Stimulated activated CD4-positive, alpha-beta T cell treated with anti-CD3 and anti-CD28 coated beads, Interleukin-12 subunit alpha, Interleukin-12 subunit beta, amount 100 ng/mL, for 4 hours (primary cell): ENCODE data around the gene FAM72A.
"Not testable (repeated sequence)": the region's sequence is repeated elsewhere in the genome, so short reads cannot be mapped to it uniquely, and the experiment has no call there.

Source experiments
- DNase-seq: peaks from one replicate; pipeline ENCODE4 v3.0.0-alpha.2; 2020

FAM72A gene

DNA sequence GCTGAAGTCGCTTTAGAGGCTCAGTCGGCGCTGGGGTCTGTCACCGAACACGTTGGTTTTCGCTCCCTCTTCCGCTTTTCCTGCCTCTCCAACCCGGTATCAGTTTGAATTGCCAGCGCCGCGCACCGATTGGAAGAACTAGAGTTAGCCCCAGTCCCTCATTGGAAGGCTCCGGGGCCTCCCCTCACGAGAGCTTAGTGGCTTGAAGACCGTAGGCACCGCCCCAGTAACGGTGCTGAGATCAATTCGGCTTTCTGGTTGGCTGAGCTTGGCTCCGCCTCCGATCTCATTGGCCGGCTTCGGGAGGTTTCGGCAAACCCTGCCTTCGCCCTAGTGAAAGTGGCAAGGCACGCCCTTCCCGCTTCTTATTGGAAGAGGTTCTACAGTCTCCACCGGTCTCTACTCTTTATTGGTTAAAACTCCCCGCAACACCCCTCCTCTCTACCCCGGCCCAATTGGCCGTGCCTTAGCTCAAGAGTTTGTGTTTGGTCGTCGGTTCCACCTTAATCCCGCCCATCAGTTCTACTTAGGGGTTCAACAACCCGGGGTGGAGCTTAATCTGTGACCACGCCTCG, at the start of gene FAM72A:
FAM72A (minus strand) TSS at position 51 of the 575 bp plus-strand sequence. CDS start 814 bp downstream, outside the sequence.
- peak; percentile 86 for DNase-seq

DNA sequence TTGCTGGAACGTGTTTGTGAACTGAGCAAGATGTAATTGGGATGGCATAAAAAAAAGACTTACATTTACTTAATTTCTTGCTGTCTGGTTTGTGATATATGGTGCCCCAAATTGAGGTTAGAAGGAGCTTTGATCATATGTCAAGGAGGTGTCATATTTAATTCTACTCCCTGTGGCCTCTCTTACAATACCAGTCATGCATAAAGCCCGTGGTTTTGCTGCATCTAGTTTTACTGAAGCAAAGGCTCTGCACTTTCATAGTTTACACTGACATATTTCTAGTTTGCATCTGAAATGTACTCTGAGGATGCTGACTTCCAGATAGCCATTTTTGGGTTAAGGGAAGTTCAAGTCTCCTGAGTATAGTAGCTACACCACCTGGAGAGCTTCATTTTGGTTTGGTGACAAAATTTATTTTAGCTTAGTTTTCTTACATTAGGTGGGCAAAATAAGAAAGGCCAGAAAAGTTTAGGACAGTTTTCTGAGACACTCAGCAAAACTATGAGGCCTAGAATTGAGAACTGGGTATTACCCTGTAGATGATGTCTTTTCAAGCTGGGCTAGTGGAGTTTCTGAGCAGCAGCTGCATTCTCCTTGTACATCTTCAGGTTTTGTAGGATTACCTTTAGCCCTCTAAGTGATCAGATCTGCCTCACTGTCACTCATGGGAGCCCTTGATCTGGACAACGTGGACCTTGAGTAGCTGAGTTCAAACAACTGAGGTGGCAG, 48.5 kb upstream of the FAM72A start:
- DNase-seq, result not testable (repeated sequence)

DNA sequence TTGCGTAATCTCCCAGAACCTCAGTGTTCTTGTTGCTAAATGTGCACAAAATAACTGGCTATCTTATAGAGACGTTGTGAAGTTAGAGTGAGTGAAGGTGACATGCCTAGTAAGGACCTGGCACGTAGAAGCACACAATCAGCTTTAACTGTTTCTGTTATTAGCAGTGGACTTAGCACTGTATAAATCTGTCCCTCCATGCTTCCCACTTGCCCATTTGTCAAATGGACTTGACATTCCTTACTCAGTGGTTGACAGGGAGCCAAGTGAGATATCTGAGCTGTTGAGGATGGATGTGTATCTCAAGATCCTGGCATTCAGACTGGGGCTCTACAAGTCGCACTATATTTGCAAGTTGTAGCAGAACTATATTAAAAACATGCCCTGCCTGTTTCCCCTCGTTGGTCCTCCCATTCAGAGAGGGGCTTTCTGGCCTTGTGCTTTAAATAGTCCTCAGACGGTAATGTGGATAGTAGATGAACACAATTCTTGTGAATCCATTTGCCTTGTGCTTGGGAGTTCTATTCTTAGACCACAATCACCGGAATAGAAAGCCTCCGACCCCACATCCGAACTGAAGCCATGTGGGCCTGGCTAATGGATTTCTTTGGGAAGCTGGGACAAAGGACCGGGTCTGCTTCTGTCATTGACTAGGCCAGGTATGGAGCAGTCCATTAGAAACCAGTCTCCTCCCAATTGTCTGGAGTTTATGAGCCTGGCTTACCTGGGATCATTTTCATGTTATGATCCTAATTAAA, 43.7 kb upstream of the FAM72A start:
- not testable (repeated sequence) for DNase-seq

DNA sequence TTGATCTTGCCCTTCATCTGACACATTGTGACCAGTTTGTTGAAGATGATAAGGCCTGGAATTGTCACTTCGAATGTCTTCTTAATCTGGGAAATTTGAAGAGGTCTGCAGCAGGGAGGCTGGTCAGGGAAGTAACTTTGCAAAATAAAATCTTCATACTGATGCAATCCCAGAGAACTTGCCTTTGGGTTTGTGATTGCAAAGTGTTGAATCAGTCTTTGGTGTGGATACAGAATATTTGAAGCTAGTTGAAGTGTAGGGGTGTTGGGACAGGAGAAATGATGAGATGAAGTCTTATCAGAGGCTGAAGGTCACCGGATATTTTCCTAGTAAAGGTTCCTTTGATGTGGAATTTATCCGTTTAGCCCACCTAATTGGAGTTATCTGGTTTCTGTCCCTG, 42.8 kb upstream of the FAM72A start:
- DNase-seq, result not testable (repeated sequence)

DNA sequence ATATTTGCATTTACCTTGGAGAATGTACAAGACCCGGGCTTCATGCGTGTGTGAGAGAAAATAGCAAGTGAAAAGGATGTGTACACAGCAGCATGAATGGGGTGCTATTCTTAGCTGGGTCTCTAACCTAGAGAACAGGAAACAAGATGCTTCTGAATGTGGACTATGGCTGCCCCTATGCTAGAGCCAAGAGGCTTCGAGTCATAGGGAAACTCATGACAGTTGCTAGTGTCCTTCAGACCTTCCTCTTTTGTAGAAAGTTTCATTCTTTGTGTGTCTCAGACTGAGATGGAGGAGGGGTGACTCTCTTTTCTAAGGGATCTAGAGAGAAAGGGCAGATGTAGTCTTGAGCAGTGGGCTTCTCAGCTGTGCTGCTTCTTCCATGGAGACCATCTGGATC, 40.7 kb upstream of the FAM72A start:
- DNase-seq, result not testable (repeated sequence)

DNA sequence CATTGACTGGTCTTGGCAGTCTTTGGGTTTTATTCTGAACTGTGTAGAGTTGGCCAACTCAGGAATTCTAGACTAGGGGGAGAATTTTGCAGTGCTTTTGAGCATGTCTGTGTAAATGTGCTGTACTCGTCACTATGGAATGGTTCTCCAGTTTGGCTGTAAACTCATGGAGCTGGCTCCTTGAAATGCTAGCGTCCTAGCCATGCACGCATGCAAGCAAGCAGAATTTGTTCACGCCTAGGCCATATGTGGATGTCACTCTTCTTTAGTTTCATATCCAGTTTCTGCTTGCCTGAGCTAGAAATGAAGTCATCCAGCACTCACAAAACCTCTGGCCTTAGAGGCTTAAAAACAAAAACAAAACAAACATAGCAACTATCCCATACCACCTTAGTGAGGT, 37.6 kb upstream of the FAM72A start:
- not testable (repeated sequence) for DNase-seq

DNA sequence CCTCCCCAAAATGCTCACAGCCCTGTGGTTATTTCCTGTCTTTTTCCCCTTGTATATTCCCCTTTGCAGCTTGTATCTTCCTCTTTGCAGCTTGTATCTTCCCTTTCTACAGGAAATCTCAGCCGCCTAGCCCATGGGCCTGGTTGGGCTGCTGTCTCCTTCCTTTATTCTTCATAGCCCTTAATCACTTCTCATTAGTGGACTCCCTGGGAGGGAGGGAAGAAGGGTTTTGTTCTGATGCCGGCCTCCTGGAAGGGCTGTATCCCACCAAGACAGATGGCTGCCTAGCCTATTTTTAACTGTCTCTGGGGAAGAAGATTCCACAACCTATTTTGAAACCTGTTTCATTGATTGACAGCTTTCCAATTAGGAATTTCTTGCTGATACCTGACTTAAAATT, 32.6 kb upstream of the FAM72A start:
- not testable (repeated sequence) for DNase-seq

DNA sequence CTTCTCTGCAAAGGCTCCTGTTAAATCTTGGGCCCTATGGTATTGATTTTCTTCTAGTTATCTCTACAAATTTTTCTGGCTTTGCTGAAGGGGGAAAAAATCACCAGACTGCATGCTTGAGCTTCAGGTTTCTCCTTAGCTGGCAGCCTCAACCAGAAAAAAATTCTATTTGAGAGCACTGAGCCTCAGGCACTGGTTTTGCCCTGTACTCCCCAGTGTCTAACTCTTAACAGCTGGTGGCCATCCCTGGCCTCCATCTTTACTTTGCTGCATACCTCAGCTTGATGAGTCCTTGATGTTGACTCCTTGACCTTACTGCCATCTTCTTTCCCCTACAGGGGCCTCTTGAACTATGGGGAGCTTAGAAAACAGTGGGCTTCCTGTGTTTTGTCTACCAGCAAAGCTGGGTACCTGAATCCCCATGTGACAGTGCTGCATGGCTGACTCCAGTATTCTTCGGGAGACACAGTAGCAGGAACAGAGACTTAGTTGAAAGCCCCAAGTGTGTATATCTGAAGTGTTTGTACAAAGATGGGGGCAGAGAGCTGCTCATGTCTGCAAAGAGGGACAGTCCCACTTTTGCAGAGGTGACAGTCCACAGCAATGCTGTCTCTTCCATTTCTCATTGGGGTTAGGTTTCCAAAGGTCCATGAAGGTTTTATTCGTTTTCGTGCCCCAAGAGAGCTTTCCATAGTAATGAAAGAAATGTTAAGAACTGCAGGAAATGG, 31.7 kb upstream of the FAM72A start:
- not testable (repeated sequence) for DNase-seq

DNA sequence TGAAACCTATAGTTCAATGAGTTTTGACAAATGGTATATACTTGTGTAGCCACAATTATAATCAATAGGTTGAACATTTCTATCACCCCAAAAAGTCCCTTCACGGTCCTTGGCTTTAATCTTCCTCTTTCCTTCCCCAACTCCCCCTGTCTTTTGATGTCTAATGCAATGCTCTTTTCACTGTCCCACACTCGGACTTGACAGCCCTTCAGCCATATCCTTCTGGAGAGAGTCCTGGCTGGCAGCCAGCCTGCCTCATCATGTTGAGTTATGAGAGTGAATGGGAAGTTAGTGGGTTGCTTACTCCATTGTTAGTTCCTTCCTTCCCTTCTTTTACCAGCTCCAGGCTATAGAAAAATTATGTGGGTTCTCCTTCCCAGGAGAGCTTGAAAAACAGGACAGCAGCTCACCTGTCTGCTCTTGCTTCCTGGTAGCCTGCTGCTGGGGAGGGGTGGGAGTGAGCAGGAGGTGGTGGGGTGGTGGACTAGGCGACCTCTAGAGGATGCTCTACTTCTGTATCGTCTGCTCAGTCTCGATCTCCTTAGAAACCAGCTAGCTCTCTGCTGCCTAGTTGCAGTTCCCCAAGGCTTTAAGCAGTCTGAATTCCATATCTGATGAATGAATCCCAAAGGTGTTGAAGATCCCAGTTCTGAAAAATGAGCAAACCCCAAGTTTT, 30.5 kb upstream of the FAM72A start:
- DNase-seq, result not testable (repeated sequence)

DNA sequence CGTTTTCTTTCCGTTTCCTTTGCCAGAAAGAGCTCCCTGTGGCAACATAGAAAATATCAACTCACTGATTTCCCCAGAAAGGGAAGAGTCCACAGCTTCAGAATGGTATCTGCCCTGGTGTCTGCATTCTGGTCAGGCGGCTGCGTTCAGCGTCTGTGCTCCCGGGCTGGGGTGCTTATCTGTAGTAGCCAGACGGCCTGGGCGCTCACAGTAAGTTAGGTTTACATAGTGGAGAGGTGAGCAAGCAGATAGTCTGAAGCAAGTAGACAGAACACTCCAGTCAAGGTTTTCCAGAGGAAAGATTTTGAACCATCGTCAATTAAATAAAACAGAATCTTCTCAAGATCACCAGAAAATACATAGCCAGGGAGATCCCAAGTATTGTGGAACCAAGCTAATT, 29.4 kb upstream of the FAM72A start:
- not testable (repeated sequence) for DNase-seq

DNA sequence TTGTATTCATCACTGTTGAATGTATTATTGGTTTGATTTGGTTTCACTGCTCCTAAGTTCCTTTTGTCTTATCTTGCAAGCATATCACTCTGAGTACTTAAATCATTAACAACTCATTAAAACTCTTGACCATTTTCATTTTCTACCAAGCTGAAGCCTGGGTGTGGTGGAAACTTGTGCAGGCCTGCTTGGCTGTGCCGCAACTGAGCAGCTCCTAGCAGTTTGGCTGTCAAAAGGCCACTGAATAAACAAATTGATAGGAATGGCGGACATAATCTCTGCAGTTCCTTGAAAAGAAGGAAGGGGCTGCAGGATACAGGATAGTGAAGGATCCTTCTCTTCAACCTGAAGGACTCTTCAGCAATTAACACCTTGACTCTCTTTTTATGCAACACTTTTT, 26.6 kb upstream of the FAM72A start:
- not testable (repeated sequence) for DNase-seq

DNA sequence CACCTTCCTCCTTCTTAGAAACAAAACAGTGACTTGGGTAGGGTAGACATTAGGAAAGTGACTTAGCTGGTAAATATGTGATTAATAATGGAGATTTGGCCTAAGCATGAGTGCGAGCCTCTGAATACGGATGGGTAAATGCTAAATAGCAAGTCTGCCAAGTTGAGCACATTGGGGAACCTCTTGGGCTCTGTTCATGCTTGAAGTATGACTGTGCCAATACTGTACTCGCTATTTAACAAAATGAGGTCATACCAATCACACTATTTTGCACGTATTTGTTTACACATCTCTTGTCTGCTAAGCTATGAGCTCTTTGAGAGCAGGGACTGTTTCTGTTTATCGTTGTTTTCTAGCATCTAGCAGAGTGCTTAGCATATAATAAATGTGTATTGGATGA, 24.2 kb upstream of the FAM72A start:
- DNase-seq, result not testable (repeated sequence)

DNA sequence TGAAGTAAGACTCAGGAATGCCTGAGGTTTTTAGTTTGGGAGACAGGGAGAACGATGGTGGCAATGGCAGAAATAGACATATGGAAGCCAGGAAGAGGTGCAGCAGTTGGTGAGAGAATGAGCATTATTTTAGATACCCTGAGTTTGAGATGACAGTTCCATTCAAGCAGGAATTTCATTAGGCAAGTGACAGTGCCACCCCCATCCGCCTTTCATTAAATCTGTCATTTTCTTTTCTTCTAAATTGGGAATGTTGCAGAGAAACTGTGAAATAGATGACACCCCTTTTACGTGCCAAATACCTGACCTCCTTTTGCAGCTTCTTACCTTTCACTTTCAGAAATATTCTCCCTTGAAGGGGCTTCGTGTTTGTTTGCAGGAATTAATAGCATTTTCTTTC, 22.7 kb upstream of the FAM72A start:
- DNase-seq, result not testable (repeated sequence)

DNA sequence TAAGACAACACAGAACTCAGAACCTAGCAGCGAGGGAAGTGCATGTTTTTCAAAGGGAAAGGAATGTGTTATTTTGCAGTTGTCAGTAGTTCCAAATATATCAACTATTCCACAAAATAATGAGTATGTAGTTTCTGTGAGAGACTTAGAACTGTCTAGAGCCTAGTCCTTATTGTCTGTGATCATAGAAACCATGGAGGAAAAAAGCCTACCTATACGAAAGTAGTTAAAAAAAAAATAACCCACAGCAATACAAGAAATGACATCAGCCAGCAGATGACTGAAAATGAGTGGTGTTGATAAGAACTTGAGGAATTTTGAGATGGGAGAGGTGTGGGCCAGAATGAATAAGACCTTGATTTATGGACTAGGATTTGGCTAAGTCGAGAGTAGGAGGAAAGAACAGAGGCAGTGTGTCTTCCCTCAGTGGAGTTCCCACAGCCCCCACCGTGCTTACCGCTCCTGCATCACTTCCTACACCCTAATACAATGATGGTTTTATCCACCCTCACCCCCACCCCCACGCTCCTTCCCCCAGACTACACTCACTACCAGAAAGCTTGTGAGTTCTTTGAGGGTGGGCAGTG, 21.6 kb upstream of the FAM72A start:
- DNase-seq, result not testable (repeated sequence)

DNA sequence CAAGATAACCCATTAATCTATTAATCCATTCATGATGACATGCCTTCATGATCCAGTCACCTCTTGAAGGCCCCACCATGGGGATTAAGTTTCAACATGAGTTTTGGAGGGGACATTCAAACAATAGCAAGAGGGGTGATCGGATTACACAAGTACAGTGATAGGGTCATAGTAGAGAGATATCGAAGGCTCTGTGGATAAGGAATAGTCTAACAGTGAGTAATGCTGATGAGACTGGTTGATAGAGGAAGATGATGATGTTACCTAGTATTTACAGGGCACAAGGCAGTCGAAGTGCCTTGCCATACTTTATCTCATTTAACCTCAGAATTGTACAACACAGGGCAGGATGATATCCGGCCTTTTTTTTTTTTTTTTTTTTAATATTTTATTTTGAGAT, 18.9 kb upstream of the FAM72A start:
- not testable (repeated sequence) for DNase-seq

DNA sequence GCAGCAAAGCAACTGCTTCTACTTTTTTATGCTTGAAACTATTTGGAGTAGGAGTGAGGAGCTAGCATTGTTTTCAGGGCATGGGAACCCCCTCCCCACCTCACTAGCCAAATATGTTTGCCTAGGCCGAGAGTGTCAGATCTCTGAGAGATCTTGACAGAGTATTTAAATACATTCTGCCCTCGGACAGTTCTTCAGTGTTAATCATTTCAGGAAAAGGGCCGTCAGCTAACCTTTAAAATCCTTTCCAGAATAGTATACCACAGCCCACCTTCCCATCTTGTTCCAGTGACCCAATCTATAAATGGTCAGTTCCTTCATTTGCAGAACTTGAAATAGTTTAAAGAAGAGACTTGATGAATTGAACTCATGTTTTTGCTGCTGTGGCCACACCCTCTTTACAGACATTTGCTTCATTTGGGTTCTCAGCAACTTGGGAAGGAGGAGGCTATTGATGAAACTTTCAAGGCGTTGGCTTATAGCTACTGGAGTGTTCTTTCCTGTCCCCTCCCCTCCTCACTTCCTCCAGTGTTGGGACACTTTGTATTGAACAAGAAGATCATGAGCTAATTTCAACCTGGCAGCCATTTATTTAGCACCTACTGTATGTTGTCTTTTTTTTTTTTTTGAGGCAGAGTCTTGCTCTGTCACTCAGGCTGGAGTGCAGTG, 17.8 kb upstream of the FAM72A start:
- DNase-seq, result not testable (repeated sequence)

DNA sequence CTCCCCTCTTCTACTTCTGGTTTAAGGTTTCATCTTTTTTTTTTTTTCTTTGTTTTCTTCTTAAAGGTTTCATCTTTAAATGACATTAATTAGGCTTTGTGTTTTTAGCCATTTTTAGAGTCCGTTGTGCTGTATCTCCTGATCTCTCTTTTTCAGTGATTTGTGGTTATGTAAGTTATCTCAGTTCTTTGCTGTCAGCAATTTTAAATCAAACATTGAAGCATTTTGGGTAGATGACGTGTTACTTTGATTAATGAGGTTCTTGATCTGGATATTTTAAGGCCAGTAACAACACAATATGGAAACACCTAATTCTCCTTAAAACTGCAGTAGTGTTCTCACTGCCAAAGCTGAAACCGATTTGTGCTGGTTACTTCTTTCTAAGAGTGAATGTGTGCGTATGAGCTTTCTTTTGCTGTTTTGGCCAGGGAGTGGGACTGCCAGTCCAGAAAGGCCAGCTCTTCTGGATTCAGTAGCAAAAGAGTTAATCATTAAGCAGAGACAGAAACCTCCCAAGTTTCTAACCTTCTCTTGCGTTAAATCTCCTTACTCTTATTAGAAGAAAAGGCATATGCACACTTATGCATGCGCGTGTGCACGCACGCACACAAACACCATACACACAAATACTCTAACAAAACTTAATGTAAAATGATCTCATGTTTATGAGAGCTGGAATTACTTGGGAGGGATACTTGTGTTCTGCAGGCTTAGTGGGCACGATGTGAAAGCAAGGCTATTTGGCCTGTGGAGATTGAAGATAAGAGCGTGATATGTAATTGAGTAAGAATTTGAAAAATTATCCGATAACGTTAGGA, 17.1 kb upstream of the FAM72A start:
- DNase-seq, result not testable (repeated sequence)

DNA sequence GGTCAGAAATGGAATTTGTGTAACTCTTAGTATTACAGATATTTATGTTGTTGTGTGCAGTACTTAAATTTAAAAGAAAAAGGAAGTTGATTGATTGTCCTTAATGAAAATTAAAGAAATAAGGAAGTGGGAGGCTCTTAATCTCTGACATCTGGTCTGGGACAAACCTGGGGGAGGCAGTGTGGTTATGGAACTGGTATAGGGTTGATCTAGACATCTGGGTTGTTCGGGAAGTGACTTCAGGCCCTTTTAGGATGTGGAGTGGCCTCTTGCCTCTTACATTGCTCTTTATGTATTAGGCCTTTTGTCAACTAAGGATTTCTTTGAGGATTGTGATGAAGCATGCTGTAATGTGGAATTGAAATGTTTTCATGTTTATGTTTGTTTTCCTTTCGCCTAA, 16.1 kb upstream of the FAM72A start:
- DNase-seq, result not testable (repeated sequence)

DNA sequence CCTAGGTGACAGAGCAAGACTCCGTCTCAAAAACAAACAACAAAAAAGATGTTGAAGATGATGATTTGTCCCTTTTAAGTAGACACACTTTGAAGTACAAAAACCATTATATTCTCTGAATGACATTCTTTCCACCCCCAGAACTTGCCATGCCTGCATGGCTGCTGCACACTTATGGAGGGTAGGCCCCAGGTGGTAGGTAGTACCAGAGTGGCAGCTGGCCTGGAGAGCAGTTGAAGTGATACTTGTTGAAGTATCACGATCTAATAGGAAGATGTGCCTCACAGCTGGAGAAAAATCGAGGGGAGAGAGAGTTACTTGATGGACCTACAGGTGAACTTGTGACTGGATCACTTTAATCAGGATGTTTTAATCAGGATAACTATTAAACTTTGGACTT, 15.6 kb upstream of the FAM72A start:
- not testable (repeated sequence) for DNase-seq

DNA sequence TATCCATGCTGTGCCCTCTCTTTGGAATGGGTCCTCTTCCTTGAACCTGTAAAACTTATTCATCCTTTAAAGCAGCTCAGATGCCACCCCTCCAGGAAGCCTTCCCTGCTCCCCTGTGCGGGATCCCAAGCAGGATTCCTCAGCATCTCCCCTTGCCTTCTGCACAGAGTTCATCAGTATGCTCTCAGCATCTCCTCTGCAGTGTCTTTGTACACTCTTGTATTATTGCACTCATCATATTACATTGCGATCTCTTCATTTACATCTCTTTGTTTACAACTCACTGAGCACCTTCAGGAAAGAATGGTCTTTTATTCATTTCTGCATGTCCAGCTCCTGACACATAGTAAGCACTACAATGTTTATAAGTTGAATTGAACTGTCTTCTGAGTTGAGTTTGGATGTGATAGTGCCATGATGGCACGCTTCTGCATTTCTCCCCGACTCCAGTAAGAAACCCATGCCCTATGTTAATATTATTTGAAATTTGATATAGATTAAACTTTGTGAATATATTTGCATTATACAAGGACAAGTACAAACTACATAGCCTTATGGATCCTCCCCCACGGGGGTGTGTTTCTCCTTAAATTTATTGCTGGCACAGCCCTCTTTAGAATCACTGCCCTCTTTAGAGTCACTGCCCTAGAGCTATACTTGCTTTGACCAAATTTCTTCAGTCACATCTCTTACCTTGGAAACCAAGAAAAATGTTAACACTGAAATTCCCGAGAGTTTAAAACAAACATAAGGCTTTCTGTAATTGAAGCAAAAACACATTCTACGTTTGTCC, 13.2 kb upstream of the FAM72A start:
- DNase-seq, result not testable (repeated sequence)
